Ascending aorta (tissue), 2 donors: ENCODE measurements around the gene EPO. TPM values are rescaled to one million over a fixed set of nuclear protein-coding genes. Genes with fewer than 3 reads are reported as not detected.
"Not testable (repeated sequence)": the region's sequence is repeated elsewhere in the genome, so short reads cannot be mapped to it uniquely, and the experiment has no call there.

Experiments
- DNase-seq, 2 donors: peaks; one replicate each; pipeline ENCODE4 v3.0.0-alpha.2; 2019; ENCODE audit warnings: low spot score in 2 of 2
- H3K27ac ChIP-seq, 2 donors: fragments of 200-600 bp; sonication (generic); one replicate each; pipeline ENCODE4 v1.5.1; 2016 to 2017; ENCODE audit warnings: mild to moderate bottlenecking in 1 of 2
- H3K27me3 ChIP-seq: fragments of 200-600 bp; sonication (generic); one replicate; pipeline ENCODE4 v1.5.1; 2017
- H3K36me3 ChIP-seq, 2 donors: fragments of 200-600 bp; sonication (generic); one replicate each; pipeline ENCODE4 v1.5.1; 2016
- H3K4me1 ChIP-seq, 2 donors: fragments of 200-600 bp; sonication (generic); one replicate each; pipeline ENCODE4 v1.5.1; 2016 to 2017; ENCODE audit warnings: mild to moderate bottlenecking in 1 of 2
- H3K4me3 ChIP-seq, 2 donors: fragments of 200-600 bp; sonication (generic); one replicate each; pipeline ENCODE4 v1.5.1; 2016 to 2017; ENCODE audit warnings: mild to moderate bottlenecking in 1 of 2
- H3K9me3 ChIP-seq, 2 donors: fragments of 200-600 bp; sonication (generic); one replicate each; pipeline ENCODE4 v1.5.1; 2016
- intact Hi-C: fragments of 100-400 bp; cut with DNase I; formaldehyde crosslinking; loops from one replicate; pipeline ENCODE4 v1.15.1; 2023
- total RNA-seq: library from RNA; depleted of rRNA; stranded (reverse); fragments of >200 nt; gene quantifications from one replicate; pipeline ENCODE4 v1.1.0, GENCODE V29; 2016
- TF ChIP-seq, protein P1 (sequence below), 3 experiments: fragments of 200-600 bp in 2 of 3; fragments of 450-650 bp in 1 of 3; sonication (generic) in 2 of 3; IDR thresholded peaks; one replicate each; pipeline ENCODE4 v1.5.1; 2016 to 2019; ENCODE audit warnings: antibody characterized with exemption in 3 of 3, mild to moderate bottlenecking in 1 of 3, moderate library complexity in 1 of 3

EPO gene
- total RNA-seq, 1 donor from 2014 or later = not detected

DNA sequence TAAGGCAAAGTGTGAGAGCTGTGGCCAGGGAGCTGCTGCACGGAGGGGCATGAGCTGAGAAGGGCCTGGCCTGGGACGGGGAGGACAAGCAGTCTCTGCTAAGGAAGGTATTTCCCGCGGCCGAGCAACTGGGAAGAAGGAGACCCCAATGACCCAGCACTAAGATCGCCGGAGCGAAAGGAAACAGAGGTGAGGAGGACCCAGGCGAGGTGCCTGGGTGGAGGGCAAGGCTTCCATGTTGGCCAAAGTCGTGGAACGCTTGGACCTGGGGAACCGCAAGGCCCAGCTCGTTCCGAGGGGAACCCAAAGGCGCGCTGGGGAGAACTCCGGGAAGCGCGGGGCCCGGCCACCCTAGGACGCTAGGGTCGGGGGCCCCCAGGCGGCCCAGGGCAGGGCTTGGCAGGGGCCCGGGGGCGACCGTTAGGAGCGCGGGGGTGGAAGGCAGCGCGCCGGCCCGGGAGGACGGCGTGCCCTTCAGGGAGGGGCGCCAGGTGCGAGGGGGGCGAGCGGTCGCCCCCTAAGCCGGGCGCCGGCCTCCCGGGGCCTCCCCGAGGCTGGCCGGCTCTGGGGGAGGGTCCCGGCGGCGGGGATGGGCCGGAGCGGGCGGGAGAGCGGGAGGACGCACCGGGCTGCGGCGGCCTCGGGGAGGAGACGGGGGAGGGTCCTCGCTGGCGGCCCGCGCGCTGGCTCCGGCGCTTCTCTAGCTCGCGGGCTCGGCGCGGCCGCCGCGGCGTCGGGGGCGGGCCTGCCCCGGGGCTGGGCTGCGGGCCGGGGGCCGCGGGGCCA is 26.8 kb upstream of the EPO start:
- TF ChIP-seq, protein P1, sequence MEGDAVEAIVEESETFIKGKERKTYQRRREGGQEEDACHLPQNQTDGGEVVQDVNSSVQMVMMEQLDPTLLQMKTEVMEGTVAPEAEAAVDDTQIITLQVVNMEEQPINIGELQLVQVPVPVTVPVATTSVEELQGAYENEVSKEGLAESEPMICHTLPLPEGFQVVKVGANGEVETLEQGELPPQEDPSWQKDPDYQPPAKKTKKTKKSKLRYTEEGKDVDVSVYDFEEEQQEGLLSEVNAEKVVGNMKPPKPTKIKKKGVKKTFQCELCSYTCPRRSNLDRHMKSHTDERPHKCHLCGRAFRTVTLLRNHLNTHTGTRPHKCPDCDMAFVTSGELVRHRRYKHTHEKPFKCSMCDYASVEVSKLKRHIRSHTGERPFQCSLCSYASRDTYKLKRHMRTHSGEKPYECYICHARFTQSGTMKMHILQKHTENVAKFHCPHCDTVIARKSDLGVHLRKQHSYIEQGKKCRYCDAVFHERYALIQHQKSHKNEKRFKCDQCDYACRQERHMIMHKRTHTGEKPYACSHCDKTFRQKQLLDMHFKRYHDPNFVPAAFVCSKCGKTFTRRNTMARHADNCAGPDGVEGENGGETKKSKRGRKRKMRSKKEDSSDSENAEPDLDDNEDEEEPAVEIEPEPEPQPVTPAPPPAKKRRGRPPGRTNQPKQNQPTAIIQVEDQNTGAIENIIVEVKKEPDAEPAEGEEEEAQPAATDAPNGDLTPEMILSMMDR (IDR thresholded peaks at IDR 0.05) = no peak
- H3K27me3 ChIP-seq = no peaks in the 10 kb centered on the region
- peak overlapping the region; percentile 92 to 96 for H3K4me3 ChIP-seq
- H3K4me1 ChIP-seq = peaks cover 10 to 30% of the 10 kb centered on the region in 2 donors
- intact Hi-C loops = loop anchor here (1.0 to 10.0 kb wide), 6 partner anchors 12 to 539 kb away; partner anchors contain the start of genes MOSPD3, NYAP1 and TRAPPC14
- no peaks in the 10 kb centered on the region for H3K9me3 ChIP-seq
- H3K36me3 ChIP-seq = peaks cover 5 to 6% of the 10 kb centered on the region in 2 donors
- peak overlapping the region; percentile 60 to 81 for H3K27ac ChIP-seq
- no peak for DNase-seq

DNA sequence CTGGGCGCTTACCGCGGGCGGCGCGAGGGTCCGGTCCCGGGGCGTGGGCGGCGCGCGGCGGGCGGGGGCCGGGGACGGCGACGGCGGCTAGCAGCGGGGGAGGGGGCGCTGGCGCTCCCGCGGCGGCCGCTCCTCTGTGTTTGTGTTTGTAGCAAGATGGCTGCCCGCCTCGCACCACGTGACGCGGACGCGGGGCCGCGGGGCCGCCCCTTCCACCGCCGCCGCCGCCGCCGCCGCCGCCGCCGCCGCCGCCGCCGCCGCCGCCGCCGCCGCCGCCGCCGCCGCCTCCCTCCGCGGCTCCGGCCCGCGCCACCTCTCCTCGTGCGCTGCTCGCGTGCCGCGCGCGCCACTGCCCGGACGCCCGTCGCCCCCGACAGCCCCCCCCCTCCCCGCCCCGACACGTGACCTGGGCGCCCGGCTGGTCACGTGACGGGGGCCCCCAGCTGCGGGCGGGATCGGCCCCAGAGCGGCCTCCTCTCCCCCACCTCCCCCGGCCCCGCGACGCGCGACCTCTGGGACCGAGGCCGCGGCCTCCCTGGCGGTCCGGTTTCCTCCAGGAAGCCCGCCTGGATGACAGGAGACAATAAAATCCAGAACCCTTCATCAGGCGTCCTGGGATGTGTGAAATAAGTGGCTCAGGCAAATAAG is 26.0 kb upstream of the EPO start, which contains the start of gene GIGYF1:
TSS of gene GIGYF1 (minus strand) at position 153 of the 648 bp plus-strand sequence. CDS start 6,012 bp downstream, outside the sequence.
- Histone ChIP-seq H3K4me1 (peaks cover 10 to 30% of the 10 kb centered on the region in 2 donors), H3K27ac (peak within 1 kb of the TSS; percentile 73 to 81), H3K27me3 (no peaks in the 10 kb centered on the region), H3K36me3 (no peaks in the 10 kb centered on the region), H3K9me3 (no peaks in the 10 kb centered on the region), H3K4me3 (peak within 1 kb of the TSS; percentile 92 to 96)
- intact Hi-C loops = loop anchor here (1.0 to 10.0 kb wide), 6 partner anchors 11 to 539 kb away; partner anchors contain the start of genes MOSPD3, NYAP1 and TRAPPC14
- peak in 1 of 2 donors; percentile 83 for DNase-seq
- TF ChIP-seq, protein P1 (IDR thresholded peaks at IDR 0.05) = no peak

DNA sequence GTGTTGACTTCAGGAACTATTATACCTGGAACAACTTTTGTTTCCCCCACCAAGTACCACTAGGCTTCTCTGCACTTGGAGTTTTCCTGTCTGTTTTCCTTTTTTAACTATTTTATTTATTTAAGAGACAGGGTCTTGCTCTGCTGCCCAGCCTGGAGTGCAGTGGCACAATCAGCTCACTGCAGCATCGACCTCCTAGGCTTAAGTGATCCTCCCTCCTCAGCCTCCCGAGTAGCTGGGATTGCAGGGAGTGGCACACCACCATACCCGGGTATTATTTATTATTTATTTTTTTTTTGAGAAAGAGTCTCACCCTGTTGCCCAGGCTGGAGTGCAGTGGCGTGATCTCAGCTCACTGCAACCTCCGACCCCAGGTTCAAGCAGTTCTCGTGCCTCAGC is 24.1 kb upstream of the EPO start:
- no peaks in the 10 kb centered on the region for H3K9me3 ChIP-seq
- no peaks in the 10 kb centered on the region for H3K27me3 ChIP-seq
- DNase-seq = no peak
- TF ChIP-seq, protein P1 (IDR thresholded peaks at IDR 0.05) = no peak
- no peak overlapping the region for H3K4me3 ChIP-seq
- no peak overlapping the region for H3K27ac ChIP-seq
- no peaks in the 10 kb centered on the region for H3K36me3 ChIP-seq
- intact Hi-C loops = loop anchor here (10.0 kb wide), 1 partner anchor 541 kb away; the partner anchor contains the start of gene TRAPPC14
- peaks cover 10 to 21% of the 10 kb centered on the region in 2 donors for H3K4me1 ChIP-seq

DNA sequence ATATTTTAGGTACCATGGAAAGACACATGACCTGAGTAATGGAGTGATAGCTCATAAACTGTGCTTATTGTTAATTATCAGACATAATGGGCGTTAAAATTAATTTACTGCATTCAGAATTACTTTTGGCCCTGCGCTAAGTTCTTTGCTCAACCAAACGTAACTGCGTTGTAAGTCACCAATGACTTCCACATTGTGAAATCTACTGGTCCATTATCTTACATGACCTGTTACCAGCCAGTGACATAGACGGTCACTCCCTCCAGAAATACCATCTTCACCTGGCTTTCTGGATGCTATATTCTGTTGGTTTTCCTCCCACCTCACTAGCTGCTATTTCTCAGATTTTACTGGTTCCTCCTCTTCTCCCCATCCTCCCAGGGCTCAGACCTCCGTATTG is 21.2 kb upstream of the EPO start:
- intact Hi-C loops = loop anchor here (10.0 kb wide), 1 partner anchor 544 kb away; the partner anchor contains the start of gene TRAPPC14
- Histone ChIP-seq H3K4me1 (peaks cover 0 to 3% of the 10 kb centered on the region in 2 donors), H3K9me3 (no peaks in the 10 kb centered on the region), H3K27ac (no peak overlapping the region), H3K4me3 (no peak overlapping the region), H3K27me3 (no peaks in the 10 kb centered on the region), H3K36me3 (no peaks in the 10 kb centered on the region)
- TF ChIP-seq, protein P1 (IDR thresholded peaks at IDR 0.05) = no peak
- DNase-seq = no peak

DNA sequence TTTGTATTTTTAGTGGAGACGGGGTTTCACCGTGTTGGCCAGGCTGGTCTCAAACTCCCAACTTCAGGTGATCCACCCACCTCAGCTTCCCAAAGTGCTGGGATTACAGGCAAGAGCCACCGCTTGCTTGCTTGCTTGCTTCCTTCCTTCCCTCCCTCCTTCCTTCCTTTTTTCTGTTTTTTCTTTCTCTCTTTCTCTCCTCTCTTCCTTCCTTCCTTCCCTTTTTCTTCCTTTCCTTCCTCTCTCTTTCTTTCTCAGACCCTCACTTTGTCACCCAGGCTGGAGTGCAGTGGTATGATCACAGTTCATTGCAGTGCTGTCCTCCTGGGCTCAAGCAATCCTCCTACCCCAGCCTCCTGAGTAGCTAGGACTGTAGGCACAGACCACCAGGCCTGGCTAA is 19.2 kb upstream of the EPO start:
- H3K36me3 ChIP-seq, H3K27ac ChIP-seq, H3K27me3 ChIP-seq, H3K4me3 ChIP-seq, H3K9me3 ChIP-seq, H3K4me1 ChIP-seq, DNase-seq: not testable (repeated sequence)
- intact Hi-C loops = loop anchor here (10.0 kb wide), 1 partner anchor 544 kb away; the partner anchor contains the start of gene FIS1
